ENCODE results near the gene PINK1.

The PINK1 gene

DNA sequence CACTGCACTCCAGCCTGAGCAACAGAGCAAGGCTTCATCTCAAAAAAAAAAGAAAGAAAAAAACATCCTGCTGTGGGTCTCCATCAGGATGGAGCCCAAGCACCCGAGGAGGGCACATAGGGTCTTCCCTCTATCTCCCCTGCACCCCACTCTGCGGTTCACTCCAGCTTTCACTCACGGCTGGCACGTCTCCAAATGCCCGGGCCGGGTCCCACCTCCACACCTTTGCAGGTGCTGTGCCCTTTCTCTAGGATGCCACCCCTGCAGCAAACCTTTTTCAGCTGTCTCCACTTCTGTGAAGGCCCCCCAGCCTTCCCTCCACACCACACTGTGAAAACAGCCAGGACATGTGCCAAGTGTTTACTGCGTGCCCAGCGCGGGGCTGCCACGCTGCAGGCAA, 50.4 kb downstream of the PINK1 start:
- FAIRE-seq: no peak

DNA sequence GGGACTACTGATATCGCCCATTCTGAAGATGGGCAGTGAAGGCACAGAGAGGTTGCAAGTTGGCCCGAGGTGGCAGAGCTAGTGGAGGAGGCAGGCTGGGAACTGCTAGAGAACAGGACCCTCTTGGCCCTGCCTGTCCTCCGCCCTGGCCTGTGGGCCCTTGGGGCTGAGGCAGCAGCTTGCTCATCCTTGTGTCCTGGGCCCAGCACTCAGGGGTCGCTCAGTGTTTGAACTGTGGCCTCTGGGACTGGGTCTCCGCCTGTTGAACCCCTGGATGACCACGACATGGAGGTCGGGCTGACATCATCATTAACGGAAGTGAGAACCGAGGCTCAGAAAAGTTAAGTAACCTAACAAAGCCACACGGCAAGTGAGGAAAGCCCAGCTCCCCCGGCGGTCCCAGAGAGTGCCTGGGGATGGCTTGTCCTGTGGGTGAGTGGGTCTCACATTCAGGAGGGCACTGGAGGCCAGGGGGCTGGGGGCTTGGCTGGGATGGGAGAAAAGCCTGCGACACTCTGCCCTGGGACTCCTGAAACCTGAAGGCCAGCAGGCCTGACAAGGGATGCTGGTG, 50.9 kb downstream of the PINK1 start:
- FAIRE-seq: no peak

DNA sequence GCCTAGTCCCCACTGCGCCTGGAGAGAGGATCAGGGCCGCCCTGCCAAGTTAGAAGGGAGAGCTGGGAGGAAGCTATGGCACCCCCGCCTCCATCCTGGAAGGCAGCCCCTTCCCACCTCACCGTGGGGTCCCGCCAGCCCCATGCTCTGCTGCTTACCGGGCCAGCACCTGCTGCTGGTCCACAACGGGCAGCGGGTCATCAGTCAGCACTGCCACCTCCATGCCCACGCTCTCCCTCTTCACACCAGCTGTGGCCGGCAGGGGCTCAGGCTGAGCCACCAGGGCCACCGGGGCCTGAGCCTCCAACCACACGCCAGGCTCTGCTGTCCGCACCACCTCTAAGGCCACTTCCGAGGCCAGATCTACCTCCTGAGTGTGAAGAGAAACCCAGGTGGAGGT, 51.4 kb downstream of the PINK1 start:
- no peak for FAIRE-seq

DNA sequence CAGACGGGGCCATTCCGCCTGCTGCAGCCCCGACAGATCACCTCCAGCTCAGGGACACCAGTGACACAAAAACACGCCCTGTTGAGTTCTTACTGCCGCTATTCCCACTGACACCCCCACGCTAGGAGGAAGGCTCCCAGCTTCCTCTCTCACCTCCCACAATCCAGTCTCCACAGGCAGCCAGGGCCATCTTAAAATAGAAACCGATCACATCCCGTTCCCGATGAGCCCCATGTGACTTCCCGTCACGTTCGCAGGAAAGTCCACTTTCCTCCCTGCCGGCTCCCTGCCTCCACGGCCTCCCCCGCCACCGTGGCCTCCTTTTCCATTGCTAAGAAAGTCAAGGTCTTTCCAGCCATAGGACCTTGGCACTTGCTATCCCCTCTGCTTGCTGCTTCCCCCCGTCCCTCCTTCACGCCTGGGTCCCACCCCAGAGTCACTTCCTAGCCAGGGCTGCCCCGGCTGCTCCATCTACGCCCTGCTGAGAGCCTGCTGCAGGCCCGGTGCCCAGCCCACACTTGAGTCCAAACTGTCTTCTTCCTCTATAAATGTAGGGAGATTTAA, 51.9 kb downstream of the PINK1 start:
- no peak for FAIRE-seq

DNA sequence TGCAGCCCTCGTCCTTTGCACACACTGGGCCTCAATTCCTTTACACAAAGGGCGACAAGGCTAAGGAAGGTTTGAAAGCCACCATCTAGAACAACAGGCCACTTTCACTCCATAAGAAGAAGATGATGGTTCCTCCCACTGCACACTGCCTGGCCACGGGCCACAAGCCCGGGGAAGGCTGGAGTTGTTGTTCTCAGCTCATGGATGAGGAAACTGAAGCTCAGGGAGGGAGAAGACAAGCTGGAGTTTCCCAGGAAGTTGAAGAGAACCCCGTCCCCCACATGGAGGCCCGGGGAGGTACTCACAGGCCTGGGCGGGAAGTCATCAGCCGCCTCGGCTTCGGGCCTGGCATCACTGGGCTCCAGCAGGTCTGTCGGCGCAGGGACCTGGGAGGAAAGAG, 52.5 kb downstream of the PINK1 start:
- no peak for FAIRE-seq

DNA sequence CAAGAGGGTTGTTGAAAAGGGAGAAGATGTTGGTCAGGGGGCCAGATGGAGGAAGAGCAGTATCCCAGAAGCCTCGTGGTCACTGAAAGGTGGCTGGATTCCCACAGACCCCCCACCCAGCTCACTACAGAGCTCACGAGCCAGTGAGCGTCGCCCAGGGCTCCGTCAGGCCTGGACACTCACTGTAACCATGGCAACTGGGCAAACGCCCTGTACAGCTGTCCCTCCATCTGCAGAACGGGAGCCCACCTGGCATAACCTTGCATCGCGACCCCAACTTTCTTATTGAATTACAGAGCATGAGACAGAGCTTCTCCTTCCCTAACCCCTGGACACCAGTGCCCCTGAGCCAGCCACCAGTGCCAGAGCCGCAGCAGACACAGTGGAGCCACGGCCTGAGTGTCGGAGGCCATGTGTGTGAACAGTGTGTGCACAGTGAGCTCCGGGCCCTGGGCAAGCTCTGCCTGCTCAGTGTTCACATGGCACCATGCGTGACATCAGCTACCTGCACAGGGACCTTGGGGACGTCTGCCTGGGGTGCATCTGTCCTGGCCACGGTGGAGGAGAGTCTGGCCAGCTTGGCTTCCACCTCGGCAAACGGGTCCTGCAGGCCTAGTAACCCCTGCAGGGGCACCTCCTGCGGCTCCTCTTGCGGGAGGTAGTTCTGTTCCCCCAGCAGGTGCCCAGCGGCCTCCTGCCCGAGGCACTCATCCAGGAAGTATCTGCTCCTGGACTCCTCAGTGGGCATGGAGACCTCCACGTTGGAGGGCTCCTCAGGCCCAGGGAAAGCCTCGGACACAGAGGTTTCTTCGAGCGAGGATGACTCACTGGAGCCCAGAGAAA, 53.8 kb downstream of the PINK1 start:
- no peak for FAIRE-seq

DNA sequence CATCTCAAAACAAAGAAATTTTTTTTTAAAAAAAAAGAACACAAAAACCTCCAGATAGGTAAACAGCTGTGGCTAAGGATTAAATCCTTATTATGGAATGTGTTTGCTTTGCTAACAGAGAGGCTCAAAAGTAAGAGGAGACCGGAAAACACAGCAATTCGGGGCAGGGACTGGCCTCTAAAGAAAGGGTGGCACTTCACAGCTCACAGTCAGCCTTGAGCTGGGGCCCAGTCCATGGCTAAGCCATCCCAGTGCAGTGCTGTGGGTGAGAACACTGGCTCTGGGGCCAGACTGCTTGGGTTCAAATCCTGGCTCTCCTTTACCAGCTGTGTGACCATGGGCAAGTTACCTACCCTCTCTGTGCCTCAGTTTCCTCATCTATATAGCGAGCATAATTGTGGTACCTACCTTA, 56.4 kb downstream of the PINK1 start:
- FAIRE-seq: no peak

DNA sequence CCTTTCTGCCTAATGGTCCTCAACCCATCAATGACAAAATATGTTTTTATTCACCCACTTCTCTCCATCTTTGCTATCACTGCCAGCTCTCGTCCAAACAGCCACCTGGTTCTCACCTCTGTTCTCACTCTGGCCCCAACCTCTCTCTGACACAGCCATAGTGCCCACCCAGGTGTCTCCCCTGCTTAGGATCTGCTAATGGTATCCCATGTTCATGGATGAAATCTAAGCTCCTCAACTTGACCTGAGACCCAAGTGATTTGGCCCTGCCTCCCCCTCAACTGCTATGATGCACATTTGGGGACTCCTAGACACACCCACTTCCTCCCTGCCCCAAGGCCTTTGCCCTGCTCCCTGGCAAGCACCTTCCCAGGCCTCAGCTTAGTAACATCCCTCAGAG, 58.6 kb downstream of the PINK1 start:
- no peak for FAIRE-seq

DNA sequence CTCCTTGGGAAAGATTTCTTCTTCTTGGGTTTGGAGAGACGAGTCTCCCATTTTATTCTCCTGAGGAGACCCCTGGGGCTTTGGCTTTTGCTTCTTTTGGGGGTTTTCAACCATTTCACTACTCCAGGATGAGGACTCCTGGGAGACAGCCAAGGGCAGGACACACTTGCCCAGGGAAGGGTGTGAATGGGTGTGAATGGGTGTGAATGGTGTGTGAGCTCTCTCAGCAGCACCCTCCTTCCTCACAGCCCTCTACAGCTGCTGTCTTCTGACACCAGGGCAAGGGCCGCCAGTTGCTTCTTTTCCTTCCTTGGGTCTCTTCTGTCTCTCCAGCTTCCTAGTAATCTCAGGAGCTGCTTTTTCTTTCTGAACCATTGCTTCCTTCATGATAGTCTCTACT, 60.4 kb downstream of the PINK1 start:
- no peak for FAIRE-seq

DNA sequence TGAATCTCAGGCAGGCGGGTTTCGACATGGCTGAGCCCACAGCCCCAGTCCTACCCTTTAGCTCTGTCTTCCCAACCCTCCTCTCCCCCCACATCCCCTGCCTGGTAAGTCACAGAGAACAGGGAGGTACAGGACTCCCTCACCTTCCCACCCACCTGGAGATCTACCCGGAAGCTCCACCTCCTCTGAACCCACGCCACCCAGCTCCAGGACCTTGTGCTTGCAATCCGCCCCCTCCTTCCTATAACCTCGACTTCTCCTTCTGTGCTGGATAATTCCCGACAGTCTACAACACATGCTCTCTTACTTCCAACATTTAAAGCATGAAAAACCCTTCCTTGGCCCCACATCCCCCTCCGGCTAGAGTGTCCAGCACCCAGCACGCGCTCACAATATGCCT, 62.3 kb downstream of the PINK1 start:
- FAIRE-seq: no peak

DNA sequence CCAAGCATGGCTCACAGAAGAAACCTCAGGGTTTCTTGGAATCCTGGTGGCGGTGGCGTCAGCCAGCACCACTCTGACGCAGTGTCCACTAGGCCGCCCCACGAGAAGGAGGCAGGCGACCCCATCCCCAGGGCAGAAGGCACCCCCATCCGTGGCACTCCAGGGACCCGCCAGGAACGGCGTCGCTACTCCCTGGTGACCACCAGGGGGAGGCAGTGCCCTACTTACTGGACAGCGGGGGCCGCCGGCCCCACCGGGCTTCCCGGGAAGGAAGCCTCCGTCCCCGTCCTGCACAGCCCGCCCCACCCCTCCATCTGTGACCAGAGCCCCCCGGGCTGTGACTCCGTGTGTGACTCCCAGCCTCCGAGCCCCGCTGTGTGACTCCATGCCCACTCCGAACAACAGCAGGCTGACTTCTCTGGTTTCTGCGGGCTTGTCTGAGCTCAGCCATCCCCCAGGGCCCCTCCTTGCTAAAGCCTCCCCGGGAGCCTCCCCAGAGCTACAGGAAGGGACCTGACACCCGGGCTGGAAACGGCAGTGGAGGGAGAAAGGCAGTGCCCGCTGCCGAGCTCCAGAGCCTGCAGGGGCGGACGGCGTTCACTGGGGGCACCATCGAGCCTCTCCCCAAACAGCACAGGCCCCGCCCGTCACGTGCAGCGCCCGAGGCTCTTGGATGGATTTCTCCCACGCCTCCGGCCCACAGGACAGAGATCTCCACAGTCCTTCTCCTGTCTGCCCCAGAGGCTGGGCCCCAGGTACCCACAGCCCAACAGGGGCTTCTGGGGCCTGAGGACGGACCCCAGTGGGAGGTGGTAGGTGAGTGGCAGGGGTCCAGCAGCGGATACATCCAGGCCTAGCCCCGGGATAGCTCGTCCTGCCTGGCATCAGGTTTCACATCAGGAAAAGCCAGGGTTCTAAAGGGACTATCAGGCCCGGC, 63.4 kb downstream of the PINK1 start:
- no peak for FAIRE-seq

DNA sequence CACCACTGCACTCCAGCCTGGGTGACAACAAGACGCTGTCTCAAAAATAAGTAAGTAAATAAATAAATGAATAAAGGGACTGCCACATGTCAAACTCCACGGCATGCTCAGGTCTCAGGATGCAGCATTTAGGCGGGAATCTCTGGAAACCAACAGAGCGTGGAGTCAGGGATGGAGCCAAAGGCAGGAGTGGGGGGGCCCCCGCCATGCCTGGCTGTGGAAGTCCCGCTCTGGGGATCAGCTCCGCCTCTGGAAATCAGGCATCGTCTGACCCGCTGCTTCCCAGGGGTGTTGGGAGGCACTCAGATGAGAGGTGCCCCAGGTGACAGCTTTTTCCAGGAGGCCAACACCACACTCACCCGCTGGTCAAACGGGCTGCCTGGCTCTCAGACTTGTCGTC, 64.3 kb downstream of the PINK1 start:
- FAIRE-seq: no peak

DNA sequence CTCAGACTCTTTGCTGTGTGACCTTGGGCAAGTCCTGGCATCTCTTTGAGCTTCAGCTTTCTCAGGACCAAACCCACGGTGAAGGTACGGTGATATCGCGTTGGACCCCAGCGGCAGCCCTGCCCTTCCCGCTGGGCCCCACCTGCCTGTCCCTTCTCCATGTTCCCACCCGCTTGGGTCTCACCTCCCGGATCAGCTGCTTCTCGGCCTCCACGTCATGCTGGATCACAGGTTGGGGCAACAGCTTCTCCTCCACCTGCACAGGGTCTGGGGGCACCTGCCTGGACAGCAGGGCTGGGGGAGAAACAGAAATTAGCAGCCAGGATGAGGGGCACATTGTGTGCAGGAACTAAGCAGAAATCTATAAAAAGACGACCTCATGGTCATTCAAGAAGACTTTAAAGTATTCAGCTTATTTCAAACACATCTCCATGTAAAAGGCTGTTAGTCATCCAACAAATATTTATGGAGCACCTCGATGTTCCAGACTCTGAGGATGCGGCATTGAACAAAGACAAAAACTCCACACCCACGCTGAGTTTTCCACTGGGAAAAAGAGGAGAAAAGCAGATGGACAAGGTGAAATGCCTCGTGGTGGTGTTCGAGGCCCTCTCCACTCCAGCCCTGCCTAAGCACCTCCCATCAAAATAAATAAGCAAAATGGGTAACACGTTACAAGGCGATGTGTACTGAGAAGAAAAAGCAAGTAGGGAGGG, 65.1 kb downstream of the PINK1 start:
- FAIRE-seq: peak; percentile 25

DNA sequence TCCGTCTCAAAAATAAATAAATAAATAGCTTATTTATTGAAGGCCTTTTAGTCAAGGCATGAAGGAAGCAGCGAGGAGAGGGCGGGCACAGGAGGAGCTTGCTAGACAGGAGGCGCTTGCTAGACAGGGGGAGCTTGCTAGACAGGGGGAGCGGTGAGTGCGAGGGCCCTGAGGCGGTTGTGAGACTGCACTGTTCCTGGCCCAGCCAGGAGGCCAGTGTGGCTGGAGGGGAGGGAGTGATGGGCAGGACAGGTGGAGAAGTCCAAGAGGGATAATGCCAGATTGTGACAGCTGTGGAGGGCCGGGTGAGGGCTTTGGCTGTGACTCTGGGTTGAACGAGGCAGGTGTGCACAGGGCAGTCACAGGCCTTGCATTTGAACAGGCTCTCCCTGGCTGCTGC, 66.3 kb downstream of the PINK1 start:
- no peak for FAIRE-seq

DNA sequence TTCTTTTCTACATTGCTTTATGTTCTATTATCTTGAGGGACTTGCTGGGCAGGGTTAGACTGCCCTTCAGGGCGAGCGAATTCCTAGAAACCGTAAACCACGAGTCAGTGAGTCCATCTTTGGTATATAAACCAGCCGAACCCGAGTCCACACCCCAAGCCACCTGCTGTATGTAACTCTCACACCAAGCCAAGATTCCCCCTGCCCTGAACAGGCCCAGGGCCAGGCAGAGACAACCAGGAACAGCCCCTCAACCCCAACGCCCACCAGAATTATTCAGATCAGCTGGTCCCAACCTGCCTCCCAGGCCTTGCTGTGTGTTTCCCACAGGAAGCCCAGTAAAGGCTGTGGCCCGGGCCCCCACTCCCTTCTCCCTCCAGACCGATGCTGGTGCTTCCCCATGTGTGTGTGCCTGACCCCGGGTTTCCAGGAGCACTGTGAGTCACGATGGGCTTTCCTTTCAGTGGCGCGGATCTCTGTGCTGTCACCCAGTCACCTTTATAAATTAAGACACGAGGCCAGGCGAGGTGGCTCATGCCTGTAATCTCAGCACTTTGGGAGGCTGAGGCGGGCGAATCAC, 67.5 kb downstream of the PINK1 start:
- FAIRE-seq: no peak

All from G401.6 (cell line).